ENCODE measurements around the gene PANK2. TPM values are rescaled to one million over a fixed set of nuclear protein-coding genes. Genes with fewer than 3 reads are reported as not detected.
A peak's percentile ranks its signal among the peaks of the same experiment; 100 is the strongest.

PANK2 gene
- total RNA-seq, 1 experiment from 2014 or later: 41.6 TPM

DNA sequence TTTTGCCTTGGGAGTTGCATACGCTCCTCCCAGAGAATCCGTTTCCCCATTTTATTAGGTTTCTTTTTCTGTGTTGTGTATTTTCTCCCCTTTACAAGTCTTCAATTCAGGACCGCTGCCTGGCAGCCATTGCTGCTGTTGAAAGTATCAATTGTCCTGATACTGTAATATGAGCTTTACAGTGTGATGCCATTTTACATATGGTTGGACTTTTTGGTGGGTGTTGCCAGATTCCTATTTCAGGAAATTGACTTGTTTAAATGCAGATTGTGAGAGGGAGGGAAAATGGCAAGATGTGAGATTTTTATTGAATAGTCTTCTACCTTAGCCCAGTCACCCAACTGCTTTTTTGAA is 1.2 kb downstream of the PANK2 start:
- DNase-seq (ENCODE audit: low read depth, low spot score) (no peak), ATAC-seq (no peak)
- H3K9me3 ChIP-seq (ENCODE audit: control insufficient read depth in 1 of 2, insufficient read depth in 1 of 2, low read depth in 1 of 2, low read length in 2 of 2): no peaks in the 10 kb centered on the region
- H3K79me2 ChIP-seq (ENCODE audit: insufficient read depth, low read length): peaks cover 75% of the 10 kb centered on the region
- peak overlapping the region; percentile 68 to 83 for H3K4me3 ChIP-seq (replicated peaks in 1 of 2; ENCODE audit: low read depth in 1 of 2, low read length in 2 of 2)
- TF ChIP-seq FOSL1 (IDR thresholded peaks at IDR 0.05; ENCODE audit: low read depth) (no peak), SRF (IDR thresholded peaks at IDR 0.05; ENCODE audit: low read depth) (no peak), EZH2phosphoT487 (IDR thresholded peaks at IDR 0.05; ENCODE audit: borderline replicate concordance) (no peak), JUND (IDR thresholded peaks at IDR 0.05) (no peak), SP1 (IDR thresholded peaks at IDR 0.05; ENCODE audit: low read depth) (0 out of 2 replicates have a peak, but pooled peaks have one; percentile 1), YY1 (IDR thresholded peaks at IDR 0.05; ENCODE audit: extremely low read depth, insufficient replicate concordance, low read depth, low read length) (peak; percentile 64), EZH2 (IDR thresholded peaks at IDR 0.05) (no peak)
- TF ChIP-seq, protein P1, sequence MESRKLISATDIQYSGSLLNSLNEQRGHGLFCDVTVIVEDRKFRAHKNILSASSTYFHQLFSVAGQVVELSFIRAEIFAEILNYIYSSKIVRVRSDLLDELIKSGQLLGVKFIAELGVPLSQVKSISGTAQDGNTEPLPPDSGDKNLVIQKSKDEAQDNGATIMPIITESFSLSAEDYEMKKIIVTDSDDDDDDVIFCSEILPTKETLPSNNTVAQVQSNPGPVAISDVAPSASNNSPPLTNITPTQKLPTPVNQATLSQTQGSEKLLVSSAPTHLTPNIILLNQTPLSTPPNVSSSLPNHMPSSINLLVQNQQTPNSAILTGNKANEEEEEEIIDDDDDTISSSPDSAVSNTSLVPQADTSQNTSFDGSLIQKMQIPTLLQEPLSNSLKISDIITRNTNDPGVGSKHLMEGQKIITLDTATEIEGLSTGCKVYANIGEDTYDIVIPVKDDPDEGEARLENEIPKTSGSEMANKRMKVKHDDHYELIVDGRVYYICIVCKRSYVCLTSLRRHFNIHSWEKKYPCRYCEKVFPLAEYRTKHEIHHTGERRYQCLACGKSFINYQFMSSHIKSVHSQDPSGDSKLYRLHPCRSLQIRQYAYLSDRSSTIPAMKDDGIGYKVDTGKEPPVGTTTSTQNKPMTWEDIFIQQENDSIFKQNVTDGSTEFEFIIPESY (IDR thresholded peaks at IDR 0.05; ENCODE audit: extremely low read depth, insufficient replicate concordance, low read length): no peak
- ChIA-PET POLR2A (no interaction called here), CTCF (interaction anchor here (0.6 kb wide), 1 partner anchor 13 kb away, joined by 5 read pairs; no protein-coding TSS in a partner anchor), RAD21 (ENCODE audit: low non-redundant PET in 1 of 2, low total read pairs in 2 of 2, uncharacterized antibody in 2 of 2, unreplicated experiment in 2 of 2) (no interaction called here)
- no peaks in the 10 kb centered on the region for H3K27me3 ChIP-seq (ENCODE audit: insufficient read depth, low read length)
- no peak overlapping the region for H2AFZ ChIP-seq (ENCODE audit: low read depth, low read length, poor library complexity, severe bottlenecking)
- H3K9ac ChIP-seq (ENCODE audit: low read length): peak overlapping the region; percentile 77
- peak overlapping the region; percentile 98 for H3K27ac ChIP-seq (ENCODE audit: low read depth, low read length)
- H3K36me3 ChIP-seq (ENCODE audit: control insufficient read depth in 1 of 2, insufficient read depth in 2 of 2, low read length in 2 of 2): peaks cover 9 to 20% of the 10 kb centered on the region in 2 experiments; a peak in 3 of 4 replicates
- BruUV-seq (replicated peaks): TSS peak; percentile 55
- peaks cover 35 to 43% of the 10 kb centered on the region in 2 experiments for H3K4me1 ChIP-seq (ENCODE audit: control insufficient read depth in 1 of 2, insufficient read depth in 2 of 2, low read length in 2 of 2)
- intact Hi-C loops (cut with micrococcal nuclease): no loop called here
- no peaks in the 10 kb centered on the region for H3K9me2 ChIP-seq (ENCODE audit: insufficient read depth)
- H3K4me2 ChIP-seq (ENCODE audit: low read length): peak overlapping the region; percentile 72
- peaks cover 32% of the 10 kb centered on the region for H4K20me1 ChIP-seq (ENCODE audit: insufficient read depth)
